GM12878 (cell line): Measurements from ENCODE around the gene C16orf90. TPM values are rescaled to one million over a fixed set of nuclear protein-coding genes. Genes with fewer than 3 reads are reported as not detected.

Source experiments
- ATAC-seq: fragments of 200-7000 bp; cut with Tn5 transposase; 3 replicates; pipeline ENCODE4 v1.9.1; 2020; ENCODE audit warnings: mild to moderate bottlenecking, moderate library complexity
- BruUV-seq: library from RNA; stranded (reverse); fragments of 400-500 nt; replicated peaks from 2 replicates; lab custom pipeline; 2021; lab: Mats Ljungman, UMichigan
- CTCF ChIA-PET: fragments of 300-600 bp; sonication (Branson Sonifier 250); formaldehyde crosslinking; extraction: SDS; loops from one replicate; lab custom pipeline; 2021; ENCODE audit warnings: inconsistent platforms; lab: Yijun Ruan, JAX
- POLR2A ChIA-PET: fragments of 350-600 bp; formaldehyde crosslinking; extraction: SDS; loops from one replicate; lab custom pipeline; 2021; ENCODE audit warnings: inconsistent platforms; lab: Charles Lee
- RAD21 ChIA-PET: fragments of 300-600 bp; sonication (Branson Sonifier 250); formaldehyde crosslinking; loops from one replicate; lab custom pipeline; 2023; ENCODE audit warnings: antibody characterized with exemption; ENCODE audit not compliant: unreplicated experiment; lab: Charles Lee
- SMC1A ChIA-PET: fragments of 300-600 bp; sonication (Branson Sonifier 250); formaldehyde crosslinking; loops from one replicate; lab custom pipeline; 2023; ENCODE audit not compliant: unreplicated experiment, uncharacterized antibody; lab: Charles Lee
- DNase-seq: peaks from one replicate; pipeline ENCODE4 v3.0.0-alpha.2; 2011; ENCODE audit warnings: low read depth, low spot score
- FAIRE-seq: peaks from 3 replicates; lab custom pipeline; 2011; peaks lifted over from hg19 to GRCh38; lab: Jason Lieb, UNC
- H2AFZ ChIP-seq: 2 replicates; pipeline ENCODE4 v1.6.0; 2011; ENCODE audit warnings: low read depth, low read length, control low read depth; ENCODE audit not compliant: control insufficient read depth
- H3K27ac ChIP-seq: 2 replicates; pipeline ENCODE4 v1.5.1; 2011; ENCODE audit warnings: control low read depth; ENCODE audit not compliant: control insufficient read depth, insufficient read depth
- H3K27me3 ChIP-seq, 2 experiments: replicated peaks in 1 of 2; 2 replicates each; pipeline versions ENCODE4 v1.6.0 to v1.6.1; 2011; ENCODE audit warnings: low read length in 1 of 2; ENCODE audit not compliant: control insufficient read depth in 2 of 2, insufficient read depth in 2 of 2
- H3K36me3 ChIP-seq, 2 experiments: 2 replicates each; pipeline ENCODE4 v1.5.1; 2011; ENCODE audit warnings: low read length in 1 of 2; ENCODE audit not compliant: control insufficient read depth in 2 of 2, insufficient read depth in 2 of 2
- H3K4me1 ChIP-seq: 2 replicates; pipeline ENCODE4 v1.6.1; 2011; ENCODE audit warnings: mild to moderate bottlenecking, low read length, moderate library complexity, mixed read lengths; ENCODE audit not compliant: control insufficient read depth, insufficient read depth
- H3K4me2 ChIP-seq: 2 replicates; pipeline ENCODE4 v1.6.0; 2011; ENCODE audit warnings: control low read depth; ENCODE audit not compliant: control insufficient read depth, insufficient read depth
- H3K4me3 ChIP-seq: fragments of 200-600 bp; sonication (generic); 2 replicates; pipeline ENCODE4 v1.5.1; 2016
- H3K79me2 ChIP-seq: 2 replicates; pipeline ENCODE4 v1.6.0; 2011; ENCODE audit warnings: low read length; ENCODE audit not compliant: control insufficient read depth, insufficient read depth
- H3K9ac ChIP-seq: 2 replicates; pipeline ENCODE4 v1.8.0; 2011; ENCODE audit warnings: low read length, control low read depth, mixed read lengths; ENCODE audit not compliant: control insufficient read depth, insufficient read depth
- H3K9me3 ChIP-seq: replicated peaks from 3 replicates; pipeline ENCODE4 v1.5.1; 2011; ENCODE audit warnings: mild to moderate bottlenecking, low read length; ENCODE audit not compliant: control insufficient read depth, insufficient read depth
- H4K20me1 ChIP-seq: 2 replicates; pipeline ENCODE4 v1.6.0; 2011; ENCODE audit not compliant: control insufficient read depth, insufficient read depth
- POLR2AphosphoS2 ChIP-seq: IDR thresholded peaks from 2 replicates; pipeline ENCODE4 v1.6.1; 2011; ENCODE audit warnings: low read depth, mild to moderate bottlenecking, low read length, improper control_type of control experiment, moderate library complexity
- RCOR1 ChIP-seq: conservative IDR thresholded peaks from 2 replicates; pipeline ENCODE4 v1.6.1; 2012; ENCODE audit warnings: low read depth, low read length, improper control_type of control experiment
- SREBF1 ChIP-seq: IDR thresholded peaks from 2 replicates; pipeline ENCODE4 v1.6.1; 2012; ENCODE audit warnings: mild to moderate bottlenecking, low read length
- WGBS: methylation state at CpG from one replicate; pipeline ENCODE4 v1.1.6; 2016; ENCODE audit warnings: low lambda C conversion rate; ENCODE audit not compliant: insufficient replicate concordance, insufficient coverage; ENCODE audit errors: missing lambda C conversion rate; 5-methylcytosine and 5-hydroxymethylcytosine counted together
- in situ Hi-C: fragments of 300-500 bp; cut with MboI; formaldehyde crosslinking; loops from 9 replicates; pipeline ENCODE4 v1.14.3; 2018; ENCODE audit warnings: mixed read lengths
- intact Hi-C: fragments of 100-400 bp; cut with micrococcal nuclease; formaldehyde crosslinking; loops from one replicate; pipeline ENCODE4 v1.14.2; 2022; ENCODE audit not compliant: unreplicated experiment
- polyA plus RNA-seq, 11 experiments: library from polyadenylated mRNA; depleted of rRNA in 4 of 11; unstranded in 6 of 11; stranded (reverse) in 5 of 11; fragments of >200 nt; fragmentation: Nextera tagmentation in 4 of 11; fragmentation: Illumina TruSeq in 1 of 11; extraction: Ambion mirVana in 4 of 11; extraction: Trizol in 1 of 11; gene quantifications; 1 replicate in 1 of 11; 2 replicates in 10 of 11; pipeline versions ENCODE4 v1.2.1 to v1.2.3, GENCODE V29; 2011 to 2016; ENCODE audit warnings: inconsistent platforms in 2 of 11, missing spikeins in 2 of 11, low read depth in 1 of 11
- total RNA-seq, 4 experiments: library from RNA; depleted of rRNA in 3 of 4; stranded (reverse); fragments of >200 nt in 3 of 4; fragmentation: Illumina TruSeq in 1 of 4; extraction: Trizol in 1 of 4; gene quantifications; 2 replicates each; pipeline versions ENCODE4 v1.2.1 to v1.2.3, GENCODE V29; 2013 to 2021
- TF ChIP-seq, protein P1 (sequence below): fragments of 450-650 bp; IDR thresholded peaks from 2 replicates; pipeline ENCODE4 v1.6.1; 2017; ENCODE audit warnings: low read depth, mild to moderate bottlenecking, moderate library complexity

C16orf90 gene
- total and polyA plus RNA-seq, 10 of the 15 experiments (the other 5 are each of a cell fraction or from before 2014, with no cell fraction given) = not detected

DNA sequence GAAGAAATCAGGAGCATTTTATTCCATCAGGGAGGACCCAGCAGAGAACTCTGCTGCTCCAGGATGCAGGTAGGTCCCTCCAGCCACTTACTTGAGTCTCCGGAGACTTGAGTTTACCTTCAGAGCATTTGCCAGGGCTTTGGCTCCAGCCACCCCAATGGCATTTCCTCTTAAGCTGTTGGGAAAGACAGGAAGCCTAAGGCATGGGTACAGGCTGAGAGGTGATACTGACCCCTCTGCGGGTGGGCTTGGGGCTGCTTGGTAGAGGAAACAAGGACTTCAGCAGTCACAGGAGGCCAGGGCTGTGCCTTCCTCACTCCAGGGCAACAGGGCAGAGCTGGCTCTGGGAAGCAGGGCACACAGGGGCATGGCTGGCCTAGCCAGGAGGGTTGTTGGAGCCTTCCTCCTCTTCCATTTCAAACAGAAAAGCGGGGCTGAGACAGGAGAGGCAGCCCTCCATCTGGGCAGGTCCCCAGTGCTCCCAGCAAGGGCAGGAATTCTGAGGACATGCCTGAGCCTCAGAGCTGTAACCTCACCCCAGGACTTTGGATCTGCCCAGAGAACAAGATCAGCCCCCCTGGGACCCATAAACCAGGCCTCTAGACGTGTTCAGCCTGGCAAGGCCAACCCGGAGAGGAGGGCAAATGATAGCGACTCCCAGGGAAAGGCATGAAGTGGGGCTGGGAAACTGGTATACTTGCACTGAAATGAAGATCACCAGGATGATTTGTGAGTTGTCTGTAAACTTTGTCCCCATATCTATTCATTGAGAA is 47.5 kb upstream of the C16orf90 start:
- TF ChIP-seq RCOR1 (no peak), SREBF1 (no peak), POLR2AphosphoS2 (no peak)
- TF ChIP-seq, protein P1, sequence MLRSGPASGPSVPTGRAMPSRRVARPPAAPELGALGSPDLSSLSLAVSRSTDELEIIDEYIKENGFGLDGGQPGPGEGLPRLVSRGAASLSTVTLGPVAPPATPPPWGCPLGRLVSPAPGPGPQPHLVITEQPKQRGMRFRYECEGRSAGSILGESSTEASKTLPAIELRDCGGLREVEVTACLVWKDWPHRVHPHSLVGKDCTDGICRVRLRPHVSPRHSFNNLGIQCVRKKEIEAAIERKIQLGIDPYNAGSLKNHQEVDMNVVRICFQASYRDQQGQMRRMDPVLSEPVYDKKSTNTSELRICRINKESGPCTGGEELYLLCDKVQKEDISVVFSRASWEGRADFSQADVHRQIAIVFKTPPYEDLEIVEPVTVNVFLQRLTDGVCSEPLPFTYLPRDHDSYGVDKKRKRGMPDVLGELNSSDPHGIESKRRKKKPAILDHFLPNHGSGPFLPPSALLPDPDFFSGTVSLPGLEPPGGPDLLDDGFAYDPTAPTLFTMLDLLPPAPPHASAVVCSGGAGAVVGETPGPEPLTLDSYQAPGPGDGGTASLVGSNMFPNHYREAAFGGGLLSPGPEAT = no peak
- H3K79me2 ChIP-seq = no peaks in the 10 kb centered on the region
- H3K27me3 ChIP-seq = no peaks in the 10 kb centered on the region
- H3K4me3 ChIP-seq = no peak overlapping the region
- FAIRE-seq (no peak), ATAC-seq (no peak), DNase-seq (no peak)
- WGBS = 64% methylated on average over 6 of the region's 6 CpGs
- no TSS peak for BruUV-seq
- intact Hi-C loops = no loop called here
- ChIA-PET RAD21 (no interaction called here), CTCF (no interaction called here), POLR2A (no interaction called here), SMC1A (no interaction called here)
- in situ Hi-C loops = no loop called here
- H3K36me3 ChIP-seq = peaks cover 0 to 7% of the 10 kb centered on the region in 2 experiments; a peak in 2 of 4 replicates
- no peak overlapping the region for H3K27ac ChIP-seq
- H3K4me1 ChIP-seq = peaks cover 3% of the 10 kb centered on the region; the same call in 1 of the 2 replicates
- H4K20me1 ChIP-seq = no peaks in the 10 kb centered on the region
- H2AFZ ChIP-seq = no peak overlapping the region
- H3K9ac ChIP-seq = no peak overlapping the region
- H3K9me3 ChIP-seq = no peaks in the 10 kb centered on the region
- H3K4me2 ChIP-seq = no peak overlapping the region
